ENCODE results near the gene NUDT14.

Gene NUDT14

DNA sequence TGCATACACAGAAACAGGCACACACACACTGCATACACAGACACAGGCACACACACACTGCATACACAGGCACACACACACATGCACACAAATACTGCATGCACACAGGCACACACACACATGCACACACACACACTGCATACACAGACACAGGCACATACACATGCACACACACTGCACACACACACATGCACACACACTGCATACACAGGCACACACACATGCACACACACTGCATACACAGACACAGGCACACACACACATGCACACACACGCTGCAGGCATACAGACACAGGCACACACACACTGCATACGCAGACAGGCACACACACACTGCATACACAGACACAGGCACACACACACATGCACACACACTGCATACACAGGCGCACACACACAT, 34.5 kb upstream of the NUDT14 start:
- TF ChIP-seq, protein P1, sequence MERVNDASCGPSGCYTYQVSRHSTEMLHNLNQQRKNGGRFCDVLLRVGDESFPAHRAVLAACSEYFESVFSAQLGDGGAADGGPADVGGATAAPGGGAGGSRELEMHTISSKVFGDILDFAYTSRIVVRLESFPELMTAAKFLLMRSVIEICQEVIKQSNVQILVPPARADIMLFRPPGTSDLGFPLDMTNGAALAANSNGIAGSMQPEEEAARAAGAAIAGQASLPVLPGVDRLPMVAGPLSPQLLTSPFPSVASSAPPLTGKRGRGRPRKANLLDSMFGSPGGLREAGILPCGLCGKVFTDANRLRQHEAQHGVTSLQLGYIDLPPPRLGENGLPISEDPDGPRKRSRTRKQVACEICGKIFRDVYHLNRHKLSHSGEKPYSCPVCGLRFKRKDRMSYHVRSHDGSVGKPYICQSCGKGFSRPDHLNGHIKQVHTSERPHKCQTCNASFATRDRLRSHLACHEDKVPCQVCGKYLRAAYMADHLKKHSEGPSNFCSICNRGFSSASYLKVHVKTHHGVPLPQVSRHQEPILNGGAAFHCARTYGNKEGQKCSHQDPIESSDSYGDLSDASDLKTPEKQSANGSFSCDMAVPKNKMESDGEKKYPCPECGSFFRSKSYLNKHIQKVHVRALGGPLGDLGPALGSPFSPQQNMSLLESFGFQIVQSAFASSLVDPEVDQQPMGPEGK (CRISPR knock-in tag; IDR thresholded peaks at IDR 0.05; ENCODE audit: borderline replicate concordance) = no peak
- TF ChIP-seq RARB (CRISPR knock-in tag; IDR thresholded peaks at IDR 0.05) (no peak), ISL1 (CRISPR knock-in tag; IDR thresholded peaks at IDR 0.05) (no peak), ESRRG (CRISPR knock-in tag; IDR thresholded peaks at IDR 0.05) (no peak), SNAI2 (CRISPR knock-in tag; IDR thresholded peaks at IDR 0.05) (no peak), ZNF565 (CRISPR knock-in tag; conservative IDR thresholded peaks at IDR 0.05; ENCODE audit: low read depth) (no peak), GLIS3 (CRISPR knock-in tag; IDR thresholded peaks at IDR 0.05) (no peak), TCF4 (CRISPR knock-in tag; IDR thresholded peaks at IDR 0.05; ENCODE audit: borderline replicate concordance) (no peak), TOX (CRISPR knock-in tag; IDR thresholded peaks at IDR 0.05; ENCODE audit: borderline replicate concordance) (no peak), PPARA (CRISPR knock-in tag; IDR thresholded peaks at IDR 0.05; ENCODE audit: borderline replicate concordance) (no peak), ZFP3 (CRISPR knock-in tag; IDR thresholded peaks at IDR 0.05) (no peak)
- TF ChIP-seq, protein P2, sequence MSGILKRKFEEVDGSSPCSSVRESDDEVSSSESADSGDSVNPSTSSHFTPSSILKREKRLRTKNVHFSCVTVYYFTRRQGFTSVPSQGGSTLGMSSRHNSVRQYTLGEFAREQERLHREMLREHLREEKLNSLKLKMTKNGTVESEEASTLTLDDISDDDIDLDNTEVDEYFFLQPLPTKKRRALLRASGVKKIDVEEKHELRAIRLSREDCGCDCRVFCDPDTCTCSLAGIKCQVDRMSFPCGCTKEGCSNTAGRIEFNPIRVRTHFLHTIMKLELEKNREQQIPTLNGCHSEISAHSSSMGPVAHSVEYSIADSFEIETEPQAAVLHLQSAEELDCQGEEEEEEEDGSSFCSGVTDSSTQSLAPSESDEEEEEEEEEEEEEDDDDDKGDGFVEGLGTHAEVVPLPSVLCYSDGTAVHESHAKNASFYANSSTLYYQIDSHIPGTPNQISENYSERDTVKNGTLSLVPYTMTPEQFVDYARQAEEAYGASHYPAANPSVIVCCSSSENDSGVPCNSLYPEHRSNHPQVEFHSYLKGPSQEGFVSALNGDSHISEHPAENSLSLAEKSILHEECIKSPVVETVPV (CRISPR knock-in tag; IDR thresholded peaks at IDR 0.05) = no peak
- TF ChIP-seq, protein P3, sequence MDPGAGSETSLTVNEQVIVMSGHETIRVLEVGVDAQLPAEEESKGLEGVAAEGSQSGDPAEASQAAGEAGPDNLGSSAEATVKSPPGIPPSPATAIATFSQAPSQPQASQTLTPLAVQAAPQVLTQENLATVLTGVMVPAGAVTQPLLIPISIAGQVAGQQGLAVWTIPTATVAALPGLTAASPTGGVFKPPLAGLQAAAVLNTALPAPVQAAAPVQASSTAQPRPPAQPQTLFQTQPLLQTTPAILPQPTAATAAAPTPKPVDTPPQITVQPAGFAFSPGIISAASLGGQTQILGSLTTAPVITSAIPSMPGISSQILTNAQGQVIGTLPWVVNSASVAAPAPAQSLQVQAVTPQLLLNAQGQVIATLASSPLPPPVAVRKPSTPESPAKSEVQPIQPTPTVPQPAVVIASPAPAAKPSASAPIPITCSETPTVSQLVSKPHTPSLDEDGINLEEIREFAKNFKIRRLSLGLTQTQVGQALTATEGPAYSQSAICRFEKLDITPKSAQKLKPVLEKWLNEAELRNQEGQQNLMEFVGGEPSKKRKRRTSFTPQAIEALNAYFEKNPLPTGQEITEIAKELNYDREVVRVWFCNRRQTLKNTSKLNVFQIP (CRISPR knock-in tag; IDR thresholded peaks at IDR 0.05; ENCODE audit: borderline replicate concordance, low read depth) = no peak
- TF ChIP-seq, protein P4, sequence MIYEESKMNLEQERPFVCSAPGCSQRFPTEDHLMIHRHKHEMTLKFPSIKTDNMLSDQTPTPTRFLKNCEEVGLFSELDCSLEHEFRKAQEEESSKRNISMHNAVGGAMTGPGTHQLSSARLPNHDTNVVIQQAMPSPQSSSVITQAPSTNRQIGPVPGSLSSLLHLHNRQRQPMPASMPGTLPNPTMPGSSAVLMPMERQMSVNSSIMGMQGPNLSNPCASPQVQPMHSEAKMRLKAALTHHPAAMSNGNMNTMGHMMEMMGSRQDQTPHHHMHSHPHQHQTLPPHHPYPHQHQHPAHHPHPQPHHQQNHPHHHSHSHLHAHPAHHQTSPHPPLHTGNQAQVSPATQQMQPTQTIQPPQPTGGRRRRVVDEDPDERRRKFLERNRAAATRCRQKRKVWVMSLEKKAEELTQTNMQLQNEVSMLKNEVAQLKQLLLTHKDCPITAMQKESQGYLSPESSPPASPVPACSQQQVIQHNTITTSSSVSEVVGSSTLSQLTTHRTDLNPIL (CRISPR knock-in tag; IDR thresholded peaks at IDR 0.05; ENCODE audit: low read depth) = no peak
- ATAC-seq = no peak

DNA sequence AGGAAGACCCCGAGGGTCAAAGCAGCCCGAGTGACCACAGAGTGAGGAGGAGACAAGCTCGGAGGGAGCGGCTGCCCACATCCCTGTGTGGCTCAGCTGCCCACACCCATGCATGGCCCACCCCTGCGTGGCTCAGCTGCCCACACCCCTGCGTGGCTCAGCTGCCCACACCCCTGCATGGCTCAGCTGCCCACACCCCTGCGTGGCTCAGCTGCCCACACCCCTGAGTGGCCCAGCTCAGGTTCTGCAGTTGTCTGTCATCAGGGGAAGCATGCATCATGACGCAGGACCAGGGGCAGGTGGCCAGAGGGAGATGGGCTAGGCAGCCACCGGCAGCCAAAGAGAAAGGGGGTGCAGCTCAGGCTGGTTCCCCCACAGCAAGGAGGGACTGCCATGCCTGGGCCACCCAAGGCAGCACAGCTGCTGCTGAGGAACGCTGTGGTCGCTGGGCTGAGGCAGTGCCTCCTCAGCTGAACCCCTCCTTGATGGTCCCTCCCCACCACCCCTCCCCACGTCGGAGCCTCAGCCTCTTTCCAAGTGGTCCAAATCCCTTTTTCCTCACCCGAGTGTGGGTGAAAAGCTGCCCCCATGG, 33.3 kb upstream of the NUDT14 start:
- TF ChIP-seq ZFP3 (CRISPR knock-in tag; IDR thresholded peaks at IDR 0.05) (no peak), BACH2 (CRISPR knock-in tag; IDR thresholded peaks at IDR 0.05; ENCODE audit: borderline replicate concordance) (no peak), ESRRG (CRISPR knock-in tag; IDR thresholded peaks at IDR 0.05) (no peak), ZFP30 (CRISPR knock-in tag; IDR thresholded peaks at IDR 0.05) (no peak), TCF4 (CRISPR knock-in tag; IDR thresholded peaks at IDR 0.05; ENCODE audit: borderline replicate concordance) (no peak), ZNF565 (CRISPR knock-in tag; conservative IDR thresholded peaks at IDR 0.05; ENCODE audit: low read depth) (no peak), ZNF70 (CRISPR knock-in tag; IDR thresholded peaks at IDR 0.05) (no peak), TOX (CRISPR knock-in tag; IDR thresholded peaks at IDR 0.05; ENCODE audit: borderline replicate concordance) (no peak), OSR1 (CRISPR knock-in tag; IDR thresholded peaks at IDR 0.05) (no peak), CSDC2 (CRISPR knock-in tag; IDR thresholded peaks at IDR 0.05) (no peak), ZNF8 (CRISPR knock-in tag; IDR thresholded peaks at IDR 0.05) (no peak), ISL1 (CRISPR knock-in tag; IDR thresholded peaks at IDR 0.05) (no peak), ARNTL (CRISPR knock-in tag; IDR thresholded peaks at IDR 0.05; ENCODE audit: borderline replicate concordance, low read depth) (no peak), GLIS3 (CRISPR knock-in tag; IDR thresholded peaks at IDR 0.05) (no peak)
- TF ChIP-seq, protein P5, sequence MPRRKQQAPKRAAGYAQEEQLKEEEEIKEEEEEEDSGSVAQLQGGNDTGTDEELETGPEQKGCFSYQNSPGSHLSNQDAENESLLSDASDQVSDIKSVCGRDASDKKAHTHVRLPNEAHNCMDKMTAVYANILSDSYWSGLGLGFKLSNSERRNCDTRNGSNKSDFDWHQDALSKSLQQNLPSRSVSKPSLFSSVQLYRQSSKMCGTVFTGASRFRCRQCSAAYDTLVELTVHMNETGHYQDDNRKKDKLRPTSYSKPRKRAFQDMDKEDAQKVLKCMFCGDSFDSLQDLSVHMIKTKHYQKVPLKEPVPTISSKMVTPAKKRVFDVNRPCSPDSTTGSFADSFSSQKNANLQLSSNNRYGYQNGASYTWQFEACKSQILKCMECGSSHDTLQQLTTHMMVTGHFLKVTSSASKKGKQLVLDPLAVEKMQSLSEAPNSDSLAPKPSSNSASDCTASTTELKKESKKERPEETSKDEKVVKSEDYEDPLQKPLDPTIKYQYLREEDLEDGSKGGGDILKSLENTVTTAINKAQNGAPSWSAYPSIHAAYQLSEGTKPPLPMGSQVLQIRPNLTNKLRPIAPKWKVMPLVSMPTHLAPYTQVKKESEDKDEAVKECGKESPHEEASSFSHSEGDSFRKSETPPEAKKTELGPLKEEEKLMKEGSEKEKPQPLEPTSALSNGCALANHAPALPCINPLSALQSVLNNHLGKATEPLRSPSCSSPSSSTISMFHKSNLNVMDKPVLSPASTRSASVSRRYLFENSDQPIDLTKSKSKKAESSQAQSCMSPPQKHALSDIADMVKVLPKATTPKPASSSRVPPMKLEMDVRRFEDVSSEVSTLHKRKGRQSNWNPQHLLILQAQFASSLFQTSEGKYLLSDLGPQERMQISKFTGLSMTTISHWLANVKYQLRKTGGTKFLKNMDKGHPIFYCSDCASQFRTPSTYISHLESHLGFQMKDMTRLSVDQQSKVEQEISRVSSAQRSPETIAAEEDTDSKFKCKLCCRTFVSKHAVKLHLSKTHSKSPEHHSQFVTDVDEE (CRISPR knock-in tag; IDR thresholded peaks at IDR 0.05) = no peak
- TF ChIP-seq, protein P1 (CRISPR knock-in tag; IDR thresholded peaks at IDR 0.05; ENCODE audit: borderline replicate concordance) = no peak
- TF ChIP-seq, protein P4 (CRISPR knock-in tag; IDR thresholded peaks at IDR 0.05; ENCODE audit: low read depth) = no peak
- TF ChIP-seq, protein P3 (CRISPR knock-in tag; IDR thresholded peaks at IDR 0.05; ENCODE audit: borderline replicate concordance, low read depth) = no peak
- TF ChIP-seq, protein P2 (CRISPR knock-in tag; IDR thresholded peaks at IDR 0.05) = no peak
- ATAC-seq = no peak
